HFF-Myc (cell line): ENCODE results near the gene MRGPRG.

ENCODE experiments used
- DNase-seq: peaks from one replicate; pipeline ENCODE4 v3.0.0-alpha.2; 2011; ENCODE audit warnings: low read depth; ENCODE audit errors: extremely low read depth
- H3K4me3 ChIP-seq: replicated peaks from 2 replicates; pipeline ENCODE4 v1.5.1; 2011; ENCODE audit warnings: low read depth, mild to moderate bottlenecking, control low read depth, low read length
- CTCF ChIP-seq: IDR thresholded peaks from 2 replicates; pipeline ENCODE4 v1.5.1; 2012; ENCODE audit warnings: mild to moderate bottlenecking, low read depth, low read length, control low read depth; ENCODE audit errors: missing control alignments

The MRGPRG gene

GRCh38 chr11:3183523-3183922 is 35.1 kb downstream of the MRGPRG start:
- no peak for TF ChIP-seq CTCF
- H3K4me3 ChIP-seq: no peak overlapping the region
- DNase-seq: no peak

DNA sequence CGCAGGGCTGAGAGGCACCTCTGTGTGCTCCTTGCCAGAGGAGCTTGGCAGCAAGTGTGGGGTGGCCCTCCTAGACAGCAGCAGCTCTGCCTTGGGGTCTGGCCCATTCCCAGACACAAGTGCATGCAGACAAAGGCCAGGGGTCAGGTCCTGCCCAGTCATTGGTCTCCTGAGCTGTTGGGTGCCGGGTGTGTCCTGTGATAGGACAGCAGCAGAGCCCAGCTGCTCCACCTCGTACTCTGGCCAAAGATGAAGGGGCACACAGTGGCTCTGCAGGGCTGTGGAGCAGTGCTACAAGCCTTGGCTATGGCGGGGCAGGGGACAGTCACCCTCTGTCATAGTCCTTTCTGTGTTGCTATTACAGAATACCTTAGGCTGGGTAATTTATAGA is 36.2 kb downstream of the MRGPRG start:
- no peak for DNase-seq
- no peak for TF ChIP-seq CTCF
- H3K4me3 ChIP-seq: no peak overlapping the region

DNA sequence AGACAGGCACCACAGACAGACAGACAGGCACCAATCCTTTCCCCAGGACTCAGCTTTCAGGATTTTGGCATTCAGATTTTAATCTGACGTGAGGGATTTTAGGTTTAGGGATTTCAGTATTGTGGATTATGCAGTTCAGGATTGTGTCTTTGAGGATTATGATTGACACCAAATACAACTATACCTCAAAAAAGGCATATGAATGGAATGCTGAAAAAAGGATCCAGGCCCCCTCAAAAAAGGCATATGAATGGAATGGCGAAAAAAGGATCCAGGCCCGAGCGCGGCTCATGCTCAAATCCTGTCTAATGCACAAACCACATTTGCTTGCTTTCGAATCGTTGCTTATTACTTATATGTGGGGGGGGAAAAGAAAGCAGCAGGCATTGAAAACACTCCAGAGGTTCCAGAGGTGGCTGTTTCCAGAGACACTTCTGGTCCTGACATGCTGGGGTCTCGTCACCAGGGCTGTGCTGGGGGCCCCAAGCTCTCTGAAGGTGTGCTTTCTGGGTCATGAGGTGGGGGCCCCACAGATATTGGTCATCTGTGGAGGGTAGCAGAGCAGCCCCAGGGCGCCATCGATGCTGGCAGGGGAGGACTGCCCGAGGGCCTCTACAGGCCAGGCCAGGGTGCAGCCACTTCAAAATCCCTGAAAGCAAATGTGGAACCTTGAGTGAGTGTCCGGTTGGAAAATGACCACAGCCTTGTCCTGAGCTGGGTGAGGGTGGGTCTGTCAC is 36.7 kb downstream of the MRGPRG start:
- no peak for TF ChIP-seq CTCF
- no peak overlapping the region for H3K4me3 ChIP-seq
- DNase-seq: no peak

DNA sequence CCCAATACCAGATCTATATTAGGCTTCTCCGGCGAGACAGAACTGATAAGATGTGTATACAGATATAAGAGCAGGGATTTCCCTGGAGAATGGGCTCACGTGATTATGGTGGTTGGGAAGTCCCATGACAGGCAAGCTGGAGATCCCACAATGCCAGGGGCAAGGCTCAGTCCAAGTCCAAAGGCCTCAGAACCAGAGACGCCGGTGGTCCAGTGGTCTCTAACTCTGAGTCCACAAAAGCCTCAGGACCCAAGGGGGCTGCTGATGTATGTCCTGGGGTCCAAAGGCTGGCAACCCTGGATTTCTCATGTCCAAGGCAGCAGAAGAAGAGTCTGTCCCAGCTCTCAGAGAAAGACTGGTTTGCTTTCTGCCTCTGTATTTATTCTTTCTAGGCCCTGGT is 37.7 kb downstream of the MRGPRG start:
- no peak for DNase-seq
- no peak for TF ChIP-seq CTCF
- no peak overlapping the region for H3K4me3 ChIP-seq

DNA sequence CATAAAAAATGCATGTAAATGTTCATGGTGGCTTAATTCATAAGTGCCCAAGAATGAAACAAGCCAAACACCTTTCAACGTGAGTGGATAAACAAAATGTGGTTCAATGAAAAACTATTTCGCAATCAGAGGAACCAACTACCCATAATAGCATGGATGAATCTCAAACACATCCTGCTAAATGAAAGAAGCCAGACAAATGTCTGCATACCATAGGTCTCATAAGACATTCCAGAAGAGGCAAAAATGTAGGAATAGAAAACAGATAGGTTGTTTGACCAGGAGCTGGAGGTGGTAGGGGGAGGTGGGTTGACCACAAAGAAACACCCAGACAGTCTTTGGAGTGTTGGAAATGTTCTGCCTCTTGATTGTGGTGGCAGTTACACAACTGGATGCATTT is 40.3 kb downstream of the MRGPRG start:
- DNase-seq: no peak
- no peak overlapping the region for H3K4me3 ChIP-seq
- TF ChIP-seq CTCF: no peak

GRCh38 chr11:3177931-3178330 is 40.7 kb downstream of the MRGPRG start:
- no peak for TF ChIP-seq CTCF
- no peak for DNase-seq
- H3K4me3 ChIP-seq: no peak overlapping the region

GRCh38 chr11:3176487-3176886 is 42.1 kb downstream of the MRGPRG start:
- H3K4me3 ChIP-seq: no peak overlapping the region
- TF ChIP-seq CTCF: no peak
- DNase-seq: no peak
